Mesothelial cell of epicardium (in vitro differentiated cells): ENCODE measurements around the gene RNF19B. TPM values are rescaled to one million over a fixed set of nuclear protein-coding genes. Genes with fewer than 3 reads are reported as not detected.

Experiments
- DNase-seq, 2 experiments: peaks; one replicate each; pipeline ENCODE4 v3.0.0; 2021; ENCODE audit warnings: low spot score in 2 of 2; ENCODE audit not compliant: unreplicated experiment in 2 of 2
- H3K27ac Mint-ChIP-seq: 2 replicates; pipeline ENCODE4 v1.8.0; 2021; ENCODE audit warnings: mixed read lengths
- H3K27me3 Mint-ChIP-seq: 2 replicates; pipeline ENCODE4 v1.8.0; 2021; ENCODE audit warnings: low read depth, mixed read lengths
- H3K36me3 Mint-ChIP-seq: 2 replicates; pipeline ENCODE4 v1.8.0; 2021; ENCODE audit warnings: mixed read lengths
- H3K4me1 Mint-ChIP-seq: 2 replicates; pipeline ENCODE4 v1.8.0; 2021; ENCODE audit warnings: mixed read lengths
- H3K4me3 Mint-ChIP-seq: 2 replicates; pipeline ENCODE4 v1.8.0; 2021; ENCODE audit warnings: mild to moderate bottlenecking, moderate library complexity, mixed read lengths
- H3K9me3 Mint-ChIP-seq: 2 replicates; pipeline ENCODE4 v1.8.0; 2021; ENCODE audit warnings: mixed read lengths
- CTCF ChIP-seq: fragments of 200-600 bp; sonication (generic); IDR thresholded peaks from one replicate; pipeline ENCODE4 v1.5.0; 2021; ENCODE audit warnings: antibody characterized with exemption; ENCODE audit not compliant: unreplicated experiment
- total RNA-seq: library from RNA; stranded (reverse); gene quantifications from 3 replicates; pipeline ENCODE4 v1.2.1, GENCODE V29; 2021

Gene RNF19B
- total RNA-seq, 1 donor from 2014 or later = 15.5 TPM

- Mint-ChIP-seq H3K36me3 (peaks cover 39% of the 10 kb centered on the region), H3K9me3 (no peaks in the 10 kb centered on the region), H3K27me3 (no peaks in the 10 kb centered on the region), H3K27ac (no peak overlapping the region), H3K4me1 (peaks cover 31% of the 10 kb centered on the region), H3K4me3 (no peak overlapping the region)
- no peak for DNase-seq
- no peak for TF ChIP-seq CTCF
Measured at GRCh38 chr1:33008051-33008914, 43.7 kb upstream of the RNF19B start.

GRCh38 chr1:33007190-33008050 is 42.8 kb upstream of the RNF19B start:
- H3K4me1 Mint-ChIP-seq = peaks cover 32% of the 10 kb centered on the region
- H3K36me3 Mint-ChIP-seq = peaks cover 33% of the 10 kb centered on the region
- no peak for TF ChIP-seq CTCF
- peak overlapping the region; percentile 74 for H3K27ac Mint-ChIP-seq
- no peak overlapping the region for H3K4me3 Mint-ChIP-seq
- H3K27me3 Mint-ChIP-seq = no peaks in the 10 kb centered on the region
- no peaks in the 10 kb centered on the region for H3K9me3 Mint-ChIP-seq
- no peak for DNase-seq

DNA sequence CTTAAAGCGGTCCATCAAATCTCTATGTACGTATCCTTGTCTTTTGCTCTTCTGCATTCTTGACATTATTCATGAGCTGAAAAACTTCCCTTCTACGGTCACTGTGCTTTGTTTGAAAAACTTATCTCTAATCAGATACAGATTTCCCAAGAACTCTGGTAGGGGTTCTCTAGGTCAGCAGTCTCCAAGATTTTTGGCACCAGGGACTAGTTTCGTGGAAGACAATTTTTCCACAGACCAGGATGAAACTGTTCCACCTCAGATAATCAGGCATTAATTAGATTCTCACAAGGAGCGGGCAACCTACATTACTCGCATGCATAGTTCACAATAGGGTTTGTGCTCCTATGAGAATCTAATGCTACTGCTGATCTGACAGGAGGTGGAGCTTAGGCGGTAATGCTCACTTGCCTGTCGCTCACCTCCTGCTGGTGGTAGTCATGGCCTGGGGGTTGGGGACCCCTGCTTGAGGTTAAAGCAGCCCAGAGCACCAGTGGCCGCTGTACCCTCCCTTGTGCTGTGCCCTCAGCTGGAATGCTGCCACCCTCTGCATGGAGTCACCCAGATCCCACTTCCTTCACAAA is 41.3 kb upstream of the RNF19B start:
- peaks cover 20% of the 10 kb centered on the region for H3K36me3 Mint-ChIP-seq
- no peaks in the 10 kb centered on the region for H3K27me3 Mint-ChIP-seq
- H3K4me1 Mint-ChIP-seq = peaks cover 32% of the 10 kb centered on the region
- TF ChIP-seq CTCF = no peak
- H3K27ac Mint-ChIP-seq = peak overlapping the region; percentile 51
- H3K9me3 Mint-ChIP-seq = no peaks in the 10 kb centered on the region
- DNase-seq = no peak
- no peak overlapping the region for H3K4me3 Mint-ChIP-seq

- Mint-ChIP-seq H3K27ac (peak overlapping the region; percentile 51), H3K27me3 (no peaks in the 10 kb centered on the region), H3K4me3 (no peak overlapping the region), H3K9me3 (no peaks in the 10 kb centered on the region), H3K4me1 (peaks cover 32% of the 10 kb centered on the region), H3K36me3 (peaks cover 17% of the 10 kb centered on the region)
- no peak for DNase-seq
- TF ChIP-seq CTCF = no peak
Measured at GRCh38 chr1:33005117-33005837, 40.7 kb upstream of the RNF19B start.

GRCh38 chr1:33004613-33005012 is 40.0 kb upstream of the RNF19B start:
- TF ChIP-seq CTCF = no peak
- Mint-ChIP-seq H3K4me1 (peaks cover 32% of the 10 kb centered on the region), H3K36me3 (peaks cover 17% of the 10 kb centered on the region), H3K4me3 (no peak overlapping the region), H3K27ac (peak overlapping the region; percentile 7), H3K27me3 (no peaks in the 10 kb centered on the region), H3K9me3 (no peaks in the 10 kb centered on the region)
- no peak for DNase-seq
